GM18498 (cell line): ENCODE results near the gene ARRDC3.
A peak's percentile ranks its signal among the peaks of the same experiment; 100 is the strongest.
"Not testable (repeated sequence)": the region's sequence is repeated elsewhere in the genome, so short reads cannot be mapped to it uniquely, and the experiment has no call there.

Source experiments
- ATAC-seq: cut with Tn5 transposase; IDR thresholded peaks from one replicate; pipeline ENCODE4 v1.9.1; 2021; ENCODE audit warnings: mild to moderate bottlenecking, moderate library complexity; ENCODE audit not compliant: unreplicated experiment

ARRDC3 gene

GRCh38 chr5:91361055-91361701, 21.9 kb downstream of the ARRDC3 start:
- ATAC-seq = peak; percentile 79

- no peak for ATAC-seq
Measured at GRCh38 chr5:91359962-91360609, 23.0 kb downstream of the ARRDC3 start.

- ATAC-seq = no peak
Measured at GRCh38 chr5:91357806-91358205, 25.3 kb downstream of the ARRDC3 start.

GRCh38 chr5:91357012-91357634, 26.0 kb downstream of the ARRDC3 start:
- no peak for ATAC-seq

GRCh38 chr5:91354867-91355266, 28.2 kb downstream of the ARRDC3 start:
- peak; percentile 72 for ATAC-seq

- no peak for ATAC-seq
Measured at GRCh38 chr5:91352831-91353695, 30.1 kb downstream of the ARRDC3 start.

GRCh38 chr5:91345461-91345860, 37.7 kb downstream of the ARRDC3 start:
- ATAC-seq = no peak

GRCh38 chr5:91344661-91345200, 38.4 kb downstream of the ARRDC3 start:
- not testable (repeated sequence) for ATAC-seq

GRCh38 chr5:91343916-91344315, 39.2 kb downstream of the ARRDC3 start:
- no peak for ATAC-seq

- not testable (repeated sequence) for ATAC-seq
Measured at GRCh38 chr5:91342931-91343330, 40.2 kb downstream of the ARRDC3 start.

GRCh38 chr5:91341154-91341553, 42.0 kb downstream of the ARRDC3 start:
- ATAC-seq = no peak

- ATAC-seq = no peak
Measured at GRCh38 chr5:91340532-91340931, 42.6 kb downstream of the ARRDC3 start.

GRCh38 chr5:91339063-91339705, 43.9 kb downstream of the ARRDC3 start:
- ATAC-seq = no peak

GRCh38 chr5:91332267-91333045, 50.7 kb downstream of the ARRDC3 start:
- ATAC-seq = peak; percentile 70

GRCh38 chr5:91331705-91332104, 51.4 kb downstream of the ARRDC3 start:
- ATAC-seq = no peak

GRCh38 chr5:91329283-91329682, 53.8 kb downstream of the ARRDC3 start:
- no peak for ATAC-seq

- no peak for ATAC-seq
Measured at GRCh38 chr5:91328743-91329142, 54.4 kb downstream of the ARRDC3 start.

- ATAC-seq = not testable (repeated sequence)
Measured at GRCh38 chr5:91322981-91323380, 60.1 kb downstream of the ARRDC3 start.

- no peak for ATAC-seq
Measured at GRCh38 chr5:91319667-91320066, 63.5 kb downstream of the ARRDC3 start.

GRCh38 chr5:91318724-91319123, 64.4 kb downstream of the ARRDC3 start:
- ATAC-seq = no peak
